HepG2 (cell line): ENCODE measurements around the gene DNM3. TPM values are rescaled to one million over a fixed set of nuclear protein-coding genes. Genes with fewer than 3 reads are reported as not detected.

Experiments
- AGO1 ChIP-seq: fragments of 200-400 bp; formaldehyde crosslinking; IDR thresholded peaks from 2 replicates; pipeline ENCODE4 v1.6.1; 2017; ENCODE audit warnings: mild to moderate bottlenecking, low read depth, low read length, moderate library complexity; ENCODE audit not compliant: poor library complexity, severe bottlenecking
- ARID2 ChIP-seq: sonication (generic); formaldehyde crosslinking; IDR thresholded peaks from 2 replicates; pipeline ENCODE4 v1.8.1; 2022; ENCODE audit warnings: mild to moderate bottlenecking, missing genetic modification reagents, borderline replicate concordance
- ARNT2 ChIP-seq: sonication (generic); formaldehyde crosslinking; IDR thresholded peaks from 2 replicates; pipeline ENCODE4 v1.8.0; 2022; ENCODE audit warnings: mild to moderate bottlenecking, low read depth, missing genetic modification reagents, moderate library complexity
- ATM ChIP-seq: fragments of 450-650 bp; IDR thresholded peaks from 2 replicates; pipeline ENCODE4 v1.7.1; 2017; ENCODE audit warnings: mild to moderate bottlenecking, borderline replicate concordance
- KLF16 ChIP-seq, 2 experiments: sonication (generic) in 1 of 2; formaldehyde crosslinking in 1 of 2; IDR thresholded peaks; 2 replicates each; pipeline versions ENCODE4 v1.6.1 to v1.8.0; 2016 to 2023; ENCODE audit warnings: missing genetic modification reagents in 2 of 2, missing compliant biosample characterization in 1 of 2
- TCF12 ChIP-seq, 2 experiments: fragments of 450-650 bp in 1 of 2; sonication (generic) in 1 of 2; formaldehyde crosslinking in 1 of 2; IDR thresholded peaks; 2 replicates each; pipeline versions ENCODE4 v1.6.1 to v1.8.0; 2017 to 2022; ENCODE audit warnings: antibody characterized with exemption in 1 of 2, mild to moderate bottlenecking in 1 of 2, missing genetic modification reagents in 1 of 2, moderate library complexity in 1 of 2
- ZNF138 ChIP-seq: sonication (generic); formaldehyde crosslinking; IDR thresholded peaks from 2 replicates; pipeline ENCODE4 v1.5.0; 2020; ENCODE audit warnings: mild to moderate bottlenecking, low read depth, missing genetic modification reagents
- ZNF3 ChIP-seq: IDR thresholded peaks from 2 replicates; pipeline ENCODE4 v1.7.0; 2017; ENCODE audit warnings: inconsistent platforms
- ZNF326 ChIP-seq: sonication (generic); formaldehyde crosslinking; IDR thresholded peaks from 2 replicates; pipeline ENCODE4 v1.4.0; 2020; ENCODE audit warnings: missing genetic modification reagents, borderline replicate concordance
- ZNF44 ChIP-seq: sonication (generic); formaldehyde crosslinking; IDR thresholded peaks from 2 replicates; pipeline ENCODE4 v1.5.1; 2020; ENCODE audit warnings: mild to moderate bottlenecking, missing genetic modification reagents
- ZNF446 ChIP-seq: sonication (generic); formaldehyde crosslinking; IDR thresholded peaks from 2 replicates; pipeline ENCODE4 v1.5.0; 2020; ENCODE audit warnings: mild to moderate bottlenecking, missing genetic modification reagents
- ZNF605 ChIP-seq: sonication (generic); formaldehyde crosslinking; IDR thresholded peaks from 2 replicates; pipeline ENCODE4 v1.8.0; 2022; ENCODE audit warnings: mild to moderate bottlenecking, missing genetic modification reagents
- ZNF749 ChIP-seq: sonication (generic); formaldehyde crosslinking; IDR thresholded peaks from 2 replicates; pipeline ENCODE4 v1.8.0; 2022; ENCODE audit warnings: mild to moderate bottlenecking, missing genetic modification reagents, moderate library complexity, borderline replicate concordance
- polyA plus RNA-seq, 8 experiments: library from polyadenylated mRNA; depleted of rRNA in 3 of 8; stranded (reverse) in 7 of 8; unstranded in 1 of 8; fragments of >200 nt; fragmentation: Illumina TruSeq in 4 of 8; extraction: Trizol in 4 of 8; gene quantifications; 2 replicates each; pipeline versions ENCODE4 v1.2.1 to v1.2.3, GENCODE V29; 2011 to 2016; ENCODE audit warnings: low read depth in 4 of 8, missing spikeins in 1 of 8, mixed read lengths in 1 of 8; ENCODE audit not compliant: insufficient read depth in 1 of 8
- total RNA-seq, 5 experiments: library from RNA; depleted of rRNA; stranded (reverse); fragments of >200 nt; fragmentation: Illumina TruSeq; extraction: Trizol; gene quantifications; 2 replicates each; pipeline ENCODE4 v1.2.3, GENCODE V29; 2016; ENCODE audit warnings: low read depth in 1 of 5
- TF ChIP-seq, protein P1 (sequence below): IDR thresholded peaks from 2 replicates; pipeline ENCODE4 v1.6.1; 2016; ENCODE audit warnings: mild to moderate bottlenecking
- TF ChIP-seq, protein P2 (sequence below): sonication (generic); formaldehyde crosslinking; IDR thresholded peaks from 2 replicates; pipeline ENCODE4 v1.5.0; 2020; ENCODE audit warnings: missing genetic modification reagents, mild to moderate bottlenecking, borderline replicate concordance
- TF ChIP-seq, protein P3 (sequence below): sonication (generic); formaldehyde crosslinking; IDR thresholded peaks from 2 replicates; pipeline ENCODE4 v1.5.0; 2020; ENCODE audit warnings: mild to moderate bottlenecking, missing genetic modification reagents
- TF ChIP-seq, protein P4 (sequence below): sonication (generic); formaldehyde crosslinking; IDR thresholded peaks from 2 replicates; pipeline ENCODE4 v1.4.0; 2020; ENCODE audit warnings: mild to moderate bottlenecking, missing genetic modification reagents
- TF ChIP-seq, protein P5 (sequence below): sonication (generic); formaldehyde crosslinking; IDR thresholded peaks from 2 replicates; pipeline ENCODE4 v1.5.0; 2020; ENCODE audit warnings: mild to moderate bottlenecking, missing genetic modification reagents
- TF ChIP-seq, protein P6 (sequence below): sonication (generic); formaldehyde crosslinking; IDR thresholded peaks from 2 replicates; pipeline ENCODE4 v1.9.0; 2021; ENCODE audit warnings: missing genetic modification reagents, mild to moderate bottlenecking, borderline replicate concordance

The DNM3 gene
- total and polyA plus RNA-seq, 2 of the 13 experiments (the other 11 are each of a cell fraction or from before 2014, with no cell fraction given): 0.05 TPM; not detected in 1

DNA sequence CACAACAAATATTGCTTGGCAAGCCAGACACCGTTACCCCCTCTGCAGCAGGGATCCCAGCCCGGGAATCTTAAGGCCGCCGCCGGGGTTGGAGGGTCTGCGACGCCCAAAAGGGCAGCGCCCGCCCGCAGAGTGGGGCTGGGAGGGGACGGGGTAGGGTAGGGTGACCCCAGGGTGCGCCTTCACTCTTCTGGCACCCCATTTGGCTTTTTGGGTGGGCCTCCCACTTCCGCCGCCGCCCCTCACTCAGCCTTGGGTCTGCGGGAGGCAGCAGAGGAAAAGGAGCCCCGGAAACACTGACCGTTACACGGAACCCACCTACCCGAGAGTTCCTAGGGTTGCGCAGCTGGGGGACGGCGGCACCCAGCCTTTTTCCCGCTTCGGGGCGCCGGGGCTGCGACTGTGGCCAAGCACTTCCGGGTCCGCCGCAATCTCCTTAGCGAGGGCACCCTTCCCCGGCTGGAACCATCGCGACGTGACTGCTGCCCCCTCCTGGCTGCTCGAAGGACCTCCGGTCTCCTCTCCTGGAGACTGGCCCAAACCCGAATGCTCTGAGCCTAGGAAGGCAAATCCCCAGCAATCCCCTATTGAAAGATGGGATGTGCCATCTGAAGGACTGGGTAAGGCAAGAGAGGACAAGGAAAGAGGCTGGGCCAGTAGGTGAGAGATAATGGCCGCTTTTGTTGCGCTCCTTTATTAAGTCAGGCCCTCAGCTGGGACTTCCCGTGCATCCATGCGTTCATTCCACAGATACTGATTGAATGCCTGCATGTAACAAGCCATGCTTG is 602.6 kb downstream of the DNM3 start, which contains the start of gene PIGC (continued):
- TF ChIP-seq, protein P1, sequence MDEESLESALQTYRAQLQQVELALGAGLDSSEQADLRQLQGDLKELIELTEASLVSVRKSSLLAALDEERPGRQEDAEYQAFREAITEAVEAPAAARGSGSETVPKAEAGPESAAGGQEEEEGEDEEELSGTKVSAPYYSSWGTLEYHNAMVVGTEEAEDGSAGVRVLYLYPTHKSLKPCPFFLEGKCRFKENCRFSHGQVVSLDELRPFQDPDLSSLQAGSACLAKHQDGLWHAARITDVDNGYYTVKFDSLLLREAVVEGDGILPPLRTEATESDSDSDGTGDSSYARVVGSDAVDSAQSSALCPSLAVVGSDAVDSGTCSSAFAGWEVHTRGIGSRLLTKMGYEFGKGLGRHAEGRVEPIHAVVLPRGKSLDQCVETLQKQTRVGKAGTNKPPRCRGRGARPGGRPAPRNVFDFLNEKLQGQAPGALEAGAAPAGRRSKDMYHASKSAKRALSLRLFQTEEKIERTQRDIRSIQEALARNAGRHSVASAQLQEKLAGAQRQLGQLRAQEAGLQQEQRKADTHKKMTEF: peak; percentile 83
- TF ChIP-seq, protein P2, sequence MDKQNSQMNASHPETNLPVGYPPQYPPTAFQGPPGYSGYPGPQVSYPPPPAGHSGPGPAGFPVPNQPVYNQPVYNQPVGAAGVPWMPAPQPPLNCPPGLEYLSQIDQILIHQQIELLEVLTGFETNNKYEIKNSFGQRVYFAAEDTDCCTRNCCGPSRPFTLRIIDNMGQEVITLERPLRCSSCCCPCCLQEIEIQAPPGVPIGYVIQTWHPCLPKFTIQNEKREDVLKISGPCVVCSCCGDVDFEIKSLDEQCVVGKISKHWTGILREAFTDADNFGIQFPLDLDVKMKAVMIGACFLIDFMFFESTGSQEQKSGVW: no peak
- TF ChIP-seq, protein P3, sequence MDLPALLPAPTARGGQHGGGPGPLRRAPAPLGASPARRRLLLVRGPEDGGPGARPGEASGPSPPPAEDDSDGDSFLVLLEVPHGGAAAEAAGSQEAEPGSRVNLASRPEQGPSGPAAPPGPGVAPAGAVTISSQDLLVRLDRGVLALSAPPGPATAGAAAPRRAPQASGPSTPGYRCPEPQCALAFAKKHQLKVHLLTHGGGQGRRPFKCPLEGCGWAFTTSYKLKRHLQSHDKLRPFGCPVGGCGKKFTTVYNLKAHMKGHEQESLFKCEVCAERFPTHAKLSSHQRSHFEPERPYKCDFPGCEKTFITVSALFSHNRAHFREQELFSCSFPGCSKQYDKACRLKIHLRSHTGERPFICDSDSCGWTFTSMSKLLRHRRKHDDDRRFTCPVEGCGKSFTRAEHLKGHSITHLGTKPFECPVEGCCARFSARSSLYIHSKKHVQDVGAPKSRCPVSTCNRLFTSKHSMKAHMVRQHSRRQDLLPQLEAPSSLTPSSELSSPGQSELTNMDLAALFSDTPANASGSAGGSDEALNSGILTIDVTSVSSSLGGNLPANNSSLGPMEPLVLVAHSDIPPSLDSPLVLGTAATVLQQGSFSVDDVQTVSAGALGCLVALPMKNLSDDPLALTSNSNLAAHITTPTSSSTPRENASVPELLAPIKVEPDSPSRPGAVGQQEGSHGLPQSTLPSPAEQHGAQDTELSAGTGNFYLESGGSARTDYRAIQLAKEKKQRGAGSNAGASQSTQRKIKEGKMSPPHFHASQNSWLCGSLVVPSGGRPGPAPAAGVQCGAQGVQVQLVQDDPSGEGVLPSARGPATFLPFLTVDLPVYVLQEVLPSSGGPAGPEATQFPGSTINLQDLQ (CRISPR knock-in tag): peak; percentile 45; the same call in 1 of the 2 replicates
- TF ChIP-seq ZNF44 (CRISPR knock-in tag) (no peak; the same call in 1 of the 2 replicates), ARNT2 (no peak), ZNF446 (0 out of 2 replicates have a peak, but pooled peaks have one; percentile 50), ZNF3 (CRISPR knock-in tag) (no peak), AGO1 (peak; percentile 73), ZNF326 (CRISPR knock-in tag) (no peak), ATM (no peak), TCF12 (IDR thresholded peaks at IDR 0.05) (no peak), TCF12 (CRISPR knock-in tag; IDR thresholded peaks at IDR 0.05) (no peak), KLF16 (CRISPR knock-in tag; IDR thresholded peaks at IDR 0.05) (peak in 1 of 2 experiments; percentile 63; a peak in 2 of 4 replicates), ARID2 (CRISPR knock-in tag) (no peak), ZNF138 (CRISPR knock-in tag) (no peak), ZNF749 (no peak), ZNF605 (peak; percentile 95)
- TF ChIP-seq, protein P4, sequence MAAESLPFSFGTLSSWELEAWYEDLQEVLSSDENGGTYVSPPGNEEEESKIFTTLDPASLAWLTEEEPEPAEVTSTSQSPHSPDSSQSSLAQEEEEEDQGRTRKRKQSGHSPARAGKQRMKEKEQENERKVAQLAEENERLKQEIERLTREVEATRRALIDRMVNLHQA: no peak
- TF ChIP-seq, protein P5, sequence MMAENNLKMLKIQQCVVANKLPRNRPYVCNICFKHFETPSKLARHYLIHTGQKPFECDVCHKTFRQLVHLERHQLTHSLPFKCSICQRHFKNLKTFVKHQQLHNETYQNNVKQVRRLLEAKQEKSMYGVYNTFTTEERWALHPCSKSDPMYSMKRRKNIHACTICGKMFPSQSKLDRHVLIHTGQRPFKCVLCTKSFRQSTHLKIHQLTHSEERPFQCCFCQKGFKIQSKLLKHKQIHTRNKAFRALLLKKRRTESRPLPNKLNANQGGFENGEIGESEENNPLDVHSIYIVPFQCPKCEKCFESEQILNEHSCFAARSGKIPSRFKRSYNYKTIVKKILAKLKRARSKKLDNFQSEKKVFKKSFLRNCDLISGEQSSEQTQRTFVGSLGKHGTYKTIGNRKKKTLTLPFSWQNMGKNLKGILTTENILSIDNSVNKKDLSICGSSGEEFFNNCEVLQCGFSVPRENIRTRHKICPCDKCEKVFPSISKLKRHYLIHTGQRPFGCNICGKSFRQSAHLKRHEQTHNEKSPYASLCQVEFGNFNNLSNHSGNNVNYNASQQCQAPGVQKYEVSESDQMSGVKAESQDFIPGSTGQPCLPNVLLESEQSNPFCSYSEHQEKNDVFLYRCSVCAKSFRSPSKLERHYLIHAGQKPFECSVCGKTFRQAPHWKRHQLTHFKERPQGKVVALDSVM: no peak
- TF ChIP-seq, protein P6, sequence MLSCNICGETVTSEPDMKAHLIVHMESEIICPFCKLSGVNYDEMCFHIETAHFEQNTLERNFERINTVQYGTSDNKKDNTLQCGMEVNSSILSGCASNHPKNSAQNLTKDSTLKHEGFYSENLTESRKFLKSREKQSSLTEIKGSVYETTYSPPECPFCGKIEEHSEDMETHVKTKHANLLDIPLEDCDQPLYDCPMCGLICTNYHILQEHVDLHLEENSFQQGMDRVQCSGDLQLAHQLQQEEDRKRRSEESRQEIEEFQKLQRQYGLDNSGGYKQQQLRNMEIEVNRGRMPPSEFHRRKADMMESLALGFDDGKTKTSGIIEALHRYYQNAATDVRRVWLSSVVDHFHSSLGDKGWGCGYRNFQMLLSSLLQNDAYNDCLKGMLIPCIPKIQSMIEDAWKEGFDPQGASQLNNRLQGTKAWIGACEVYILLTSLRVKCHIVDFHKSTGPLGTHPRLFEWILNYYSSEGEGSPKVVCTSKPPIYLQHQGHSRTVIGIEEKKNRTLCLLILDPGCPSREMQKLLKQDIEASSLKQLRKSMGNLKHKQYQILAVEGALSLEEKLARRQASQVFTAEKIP (CRISPR knock-in tag): no peak
